CD14-positive monocyte (primary cell): ENCODE measurements around the gene DDN. TPM values are rescaled to one million over a fixed set of nuclear protein-coding genes. Genes with fewer than 3 reads are reported as not detected.
A peak's percentile ranks its signal among the peaks of the same experiment; 100 is the strongest.

Source experiments
- DNase-seq, 3 donors: peaks; one replicate each; pipeline ENCODE4 v3.0.0-alpha.2; 2011 to 2022
- H2AFZ ChIP-seq: 2 replicates; pipeline ENCODE4 v1.6.0; 2012; ENCODE audit warnings: mild to moderate bottlenecking, low read depth, low read length, inconsistent platforms; ENCODE audit not compliant: insufficient read depth, poor library complexity, severe bottlenecking
- H3K27ac ChIP-seq, 2 donors: 1 replicate in 1 of 2; 2 replicates in 1 of 2; pipeline ENCODE4 v1.5.1; 2012 to 2013; ENCODE audit warnings: low read length in 2 of 2, control low read depth in 1 of 2, inconsistent platforms in 1 of 2, low read depth in 1 of 2, mild to moderate bottlenecking in 1 of 2
- H3K27me3 ChIP-seq, 2 donors: one replicate each; pipeline versions ENCODE4 v1.6.0 to v1.6.1; 2011 to 2013; ENCODE audit warnings: low read length in 2 of 2; ENCODE audit not compliant: control insufficient read depth in 2 of 2, insufficient read depth in 2 of 2
- H3K36me3 ChIP-seq, 2 donors: replicated peaks in 1 of 2; 1 replicate in 1 of 2; 2 replicates in 1 of 2; pipeline versions ENCODE4 v1.5.1 to v1.6.1; 2012 to 2013; ENCODE audit warnings: low read length in 2 of 2, control low read depth in 1 of 2, inconsistent platforms in 1 of 2, mild to moderate bottlenecking in 1 of 2; ENCODE audit not compliant: insufficient read depth in 2 of 2, control insufficient read depth in 1 of 2
- H3K4me1 ChIP-seq, 2 donors: 1 replicate in 1 of 2; 2 replicates in 1 of 2; pipeline versions ENCODE4 v1.5.1 to v1.6.1; 2012 to 2013; ENCODE audit warnings: low read length in 2 of 2, control low read depth in 1 of 2, inconsistent platforms in 1 of 2, mild to moderate bottlenecking in 1 of 2, moderate library complexity in 1 of 2; ENCODE audit not compliant: insufficient read depth in 2 of 2, control insufficient read depth in 1 of 2
- H3K4me2 ChIP-seq: replicated peaks from 2 replicates; pipeline ENCODE3; 2012; ENCODE audit warnings: low read length, moderate library complexity, mild to moderate bottlenecking; ENCODE audit not compliant: poor library complexity, severe bottlenecking; ENCODE audit errors: extremely low read depth
- H3K4me3 ChIP-seq, 3 experiments: fragments of 200-600 bp in 1 of 3; sonication (generic) in 1 of 3; replicated peaks in 1 of 3; 1 replicate in 2 of 3; 2 replicates in 1 of 3; pipeline ENCODE4 v1.5.1; 2011 to 2013; ENCODE audit warnings: low read length in 3 of 3, mild to moderate bottlenecking in 3 of 3, control low read depth in 2 of 3, low read depth in 2 of 3, inconsistent platforms in 1 of 3, moderate library complexity in 1 of 3
- H3K79me2 ChIP-seq: 2 replicates; pipeline ENCODE4 v1.6.0; 2012; ENCODE audit warnings: mild to moderate bottlenecking, control low read depth, inconsistent platforms, low read length, moderate library complexity; ENCODE audit not compliant: insufficient read depth
- H3K9ac ChIP-seq: 2 replicates; pipeline ENCODE4 v1.6.0; 2017; ENCODE audit warnings: low read length, mild to moderate bottlenecking; ENCODE audit not compliant: insufficient read depth, poor library complexity, severe bottlenecking
- H3K9me3 ChIP-seq, 2 donors: replicated peaks in 1 of 2; 1 replicate in 1 of 2; 2 replicates in 1 of 2; pipeline versions ENCODE4 v1.5.1 to v1.6.1; 2012 to 2013; ENCODE audit warnings: low read length in 2 of 2, control low read depth in 1 of 2; ENCODE audit not compliant: control insufficient read depth in 1 of 2, insufficient read depth in 1 of 2
- H4K20me1 ChIP-seq: 2 replicates; pipeline ENCODE4 v1.6.0; 2012; ENCODE audit warnings: mild to moderate bottlenecking, low read length, control low read depth, moderate library complexity; ENCODE audit not compliant: insufficient read depth
- H3K27ac Mint-ChIP-seq, 7 donors: one replicate each; pipeline ENCODE4 v1.8.0; 2020; ENCODE audit warnings: mild to moderate bottlenecking in 7 of 7, mixed read lengths in 7 of 7, moderate library complexity in 6 of 7, inconsistent platforms in 2 of 7
- H3K27me3 Mint-ChIP-seq, 3 donors: one replicate each; pipeline ENCODE4 v1.8.0; 2021 to 2022; ENCODE audit warnings: low read depth in 3 of 3, mild to moderate bottlenecking in 3 of 3, mixed read lengths in 3 of 3, moderate library complexity in 3 of 3, inconsistent platforms in 1 of 3
- H3K36me3 Mint-ChIP-seq, 2 donors: one replicate each; pipeline ENCODE4 v1.8.0; 2020; ENCODE audit warnings: mixed read lengths in 2 of 2, inconsistent platforms in 1 of 2, mild to moderate bottlenecking in 1 of 2
- H3K4me1 Mint-ChIP-seq: one replicate; pipeline ENCODE4 v1.8.0; 2020; ENCODE audit warnings: mild to moderate bottlenecking, mixed read lengths
- H3K4me3 Mint-ChIP-seq, 2 donors: one replicate each; pipeline ENCODE4 v1.8.0; 2020; ENCODE audit warnings: mild to moderate bottlenecking in 2 of 2, mixed read lengths in 2 of 2, moderate library complexity in 1 of 2
- H3K9me3 Mint-ChIP-seq, 7 donors: one replicate each; pipeline ENCODE4 v1.8.0; 2020 to 2022; ENCODE audit warnings: mixed read lengths in 7 of 7, mild to moderate bottlenecking in 6 of 7, moderate library complexity in 6 of 7, inconsistent platforms in 2 of 7
- WGBS: methylation state at CpG from one replicate; pipeline ENCODE4 v1.1.5; 2013; ENCODE audit warnings: missing lambda C conversion rate; ENCODE audit not compliant: insufficient coverage; 5-methylcytosine and 5-hydroxymethylcytosine counted together
- intact Hi-C, 2 donors: fragments of 100-400 bp; cut with micrococcal nuclease; formaldehyde crosslinking; loops; one replicate each; pipeline versions ENCODE4 v1.15.0 to v1.15.1; 2023
- polyA plus RNA-seq, 3 donors: library from polyadenylated mRNA; depleted of rRNA in 1 of 3; unstranded in 2 of 3; stranded (reverse) in 1 of 3; fragments of 300-500 nt in 2 of 3; fragments of >200 nt in 1 of 3; fragmentation: Illumina TruSeq in 2 of 3; gene quantifications; 1 replicate in 2 of 3; 2 replicates in 1 of 3; pipeline ENCODE4 v1.2.3, GENCODE V29; 2012 to 2021
- TF ChIP-seq, protein P1 (sequence below): fragments of 200-600 bp; IDR thresholded peaks from one replicate; pipeline ENCODE4 v1.8.0; 2022; ENCODE audit warnings: antibody characterized with exemption, mild to moderate bottlenecking

Gene DDN
- polyA plus RNA-seq, 3 donors: 0.27 TPM; not detected in 2

DNA sequence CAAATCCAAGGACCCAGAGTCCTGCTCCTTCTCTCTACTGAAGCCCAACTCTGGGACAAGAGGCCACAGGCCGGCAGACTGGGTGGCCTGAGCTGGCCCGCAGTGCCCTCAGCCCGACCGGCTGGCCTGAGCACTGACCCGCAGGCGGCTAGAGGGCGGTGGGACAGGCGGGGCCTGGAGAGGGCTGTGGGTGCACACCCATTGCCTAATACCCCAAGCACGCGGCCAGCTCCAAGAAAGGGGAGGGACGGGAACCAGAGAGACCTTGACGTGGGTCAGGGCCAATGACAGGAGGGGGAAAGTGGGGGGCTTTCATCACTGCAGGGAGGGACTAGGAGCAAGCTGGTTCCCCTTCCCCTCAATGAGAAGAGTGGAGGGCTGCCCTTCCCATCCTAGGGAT is 25.6 kb downstream of the DDN start:
- peaks cover 89 to 97% (median 90%) of the 10 kb centered on the region in 3 donors for H3K27me3 Mint-ChIP-seq
- peaks cover 10 to 23% of the 10 kb centered on the region in 2 donors for H3K36me3 Mint-ChIP-seq
- H3K9me3 Mint-ChIP-seq: peaks cover 0 to 22% (median 16%) of the 10 kb centered on the region in 7 donors
- peaks cover 10% of the 10 kb centered on the region for H4K20me1 ChIP-seq
- TF ChIP-seq, protein P1, sequence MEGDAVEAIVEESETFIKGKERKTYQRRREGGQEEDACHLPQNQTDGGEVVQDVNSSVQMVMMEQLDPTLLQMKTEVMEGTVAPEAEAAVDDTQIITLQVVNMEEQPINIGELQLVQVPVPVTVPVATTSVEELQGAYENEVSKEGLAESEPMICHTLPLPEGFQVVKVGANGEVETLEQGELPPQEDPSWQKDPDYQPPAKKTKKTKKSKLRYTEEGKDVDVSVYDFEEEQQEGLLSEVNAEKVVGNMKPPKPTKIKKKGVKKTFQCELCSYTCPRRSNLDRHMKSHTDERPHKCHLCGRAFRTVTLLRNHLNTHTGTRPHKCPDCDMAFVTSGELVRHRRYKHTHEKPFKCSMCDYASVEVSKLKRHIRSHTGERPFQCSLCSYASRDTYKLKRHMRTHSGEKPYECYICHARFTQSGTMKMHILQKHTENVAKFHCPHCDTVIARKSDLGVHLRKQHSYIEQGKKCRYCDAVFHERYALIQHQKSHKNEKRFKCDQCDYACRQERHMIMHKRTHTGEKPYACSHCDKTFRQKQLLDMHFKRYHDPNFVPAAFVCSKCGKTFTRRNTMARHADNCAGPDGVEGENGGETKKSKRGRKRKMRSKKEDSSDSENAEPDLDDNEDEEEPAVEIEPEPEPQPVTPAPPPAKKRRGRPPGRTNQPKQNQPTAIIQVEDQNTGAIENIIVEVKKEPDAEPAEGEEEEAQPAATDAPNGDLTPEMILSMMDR: no peak
- peaks cover 0 to 29% of the 10 kb centered on the region in 2 donors for H3K9me3 ChIP-seq
- H3K9ac ChIP-seq: no peak overlapping the region
- no peak overlapping the region for H2AFZ ChIP-seq
- intact Hi-C loops: loop anchor here in 1 of 2 donors (10.0 kb wide), 1 partner anchor 119 kb away; the partner anchor contains the start of gene DDX23
- H3K4me3 ChIP-seq: no peak overlapping the region
- peaks cover 51% of the 10 kb centered on the region for H3K4me1 Mint-ChIP-seq
- H3K36me3 ChIP-seq: no peaks in the 10 kb centered on the region
- peak overlapping the region in 3 of 7 donors; percentile 57 to 74 (median 58) for H3K27ac Mint-ChIP-seq
- WGBS: 2% methylated on average over 7 of the region's 12 CpGs
- no peaks in the 10 kb centered on the region for H3K79me2 ChIP-seq
- peak overlapping the region; percentile 23 for H3K4me2 ChIP-seq
- peak in 1 of 3 donors; percentile 49 for DNase-seq
- peaks cover 55 to 95% of the 10 kb centered on the region in 2 donors for H3K27me3 ChIP-seq
- peaks cover 46 to 57% of the 10 kb centered on the region in 2 donors for H3K4me1 ChIP-seq
- H3K27ac ChIP-seq: no peak overlapping the region
- H3K4me3 Mint-ChIP-seq: peak overlapping the region in 1 of 2 donors; percentile 76

DNA sequence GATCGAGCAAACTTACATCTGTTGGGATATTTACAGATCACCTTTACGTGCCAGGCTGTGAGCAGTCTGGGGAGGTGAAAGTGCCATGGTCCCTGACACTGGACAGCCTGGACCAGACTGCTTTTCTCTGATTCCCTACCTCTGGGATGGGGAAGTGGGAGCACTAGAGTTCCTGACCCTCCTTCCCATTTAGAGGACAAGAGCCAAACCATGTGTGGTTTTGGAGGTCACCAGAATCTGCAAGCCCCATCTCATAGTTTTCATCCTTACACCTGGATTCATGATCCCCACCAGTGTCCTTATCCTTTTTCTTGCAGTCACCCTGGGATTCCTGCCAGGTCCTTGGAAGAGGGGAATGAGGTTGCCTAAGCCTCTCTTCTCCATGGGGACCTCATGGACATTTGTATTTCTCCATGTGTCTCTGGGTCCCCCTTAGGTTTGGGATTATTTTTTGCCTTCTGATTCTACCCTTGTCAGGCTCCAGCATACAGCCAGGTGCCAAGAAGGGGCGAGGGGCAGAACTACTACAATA is 26.2 kb downstream of the DDN start:
- DNase-seq: no peak
- no peak overlapping the region for H2AFZ ChIP-seq
- TF ChIP-seq, protein P1: no peak
- peaks cover 0 to 21% (median 16%) of the 10 kb centered on the region in 7 donors for H3K9me3 Mint-ChIP-seq
- intact Hi-C loops: loop anchor here in 1 of 2 donors (10.0 kb wide), 1 partner anchor 118 kb away; the partner anchor contains the start of gene DDX23
- peaks cover 10 to 23% of the 10 kb centered on the region in 2 donors for H3K36me3 Mint-ChIP-seq
- H4K20me1 ChIP-seq: peaks cover 10% of the 10 kb centered on the region
- WGBS: 0% methylated on average over 1 of the region's 3 CpGs
- H3K4me1 ChIP-seq: peaks cover 40 to 52% of the 10 kb centered on the region in 2 donors
- H3K4me1 Mint-ChIP-seq: peaks cover 48% of the 10 kb centered on the region
- H3K27me3 ChIP-seq: peaks cover 51 to 96% of the 10 kb centered on the region in 2 donors
- H3K27ac ChIP-seq: no peak overlapping the region
- H3K79me2 ChIP-seq: no peaks in the 10 kb centered on the region
- no peak overlapping the region for H3K9ac ChIP-seq
- H3K36me3 ChIP-seq: no peaks in the 10 kb centered on the region
- H3K27me3 Mint-ChIP-seq: peaks cover 86 to 96% (median 88%) of the 10 kb centered on the region in 3 donors
- no peak overlapping the region for H3K27ac Mint-ChIP-seq
- peaks cover 0 to 25% of the 10 kb centered on the region in 2 donors for H3K9me3 ChIP-seq
- H3K4me3 ChIP-seq: no peak overlapping the region
- peak overlapping the region; percentile 23 for H3K4me2 ChIP-seq
- H3K4me3 Mint-ChIP-seq: peak overlapping the region in 1 of 2 donors; percentile 76
